Panc1 (cell line): Measurements from ENCODE around the gene LILRB3. TPM values are rescaled to one million over a fixed set of nuclear protein-coding genes. Genes with fewer than 3 reads are reported as not detected.

ENCODE experiments used
- ATAC-seq: fragments of 200-7000 bp; cut with Tn5 transposase; 2 replicates; pipeline ENCODE4 v1.9.1; 2020; ENCODE audit warnings: mild to moderate bottlenecking, moderate library complexity
- BruUV-seq: library from RNA; stranded (reverse); fragments of 400-500 nt; replicated peaks from 2 replicates; lab custom pipeline; 2021; lab: Mats Ljungman, UMichigan
- CTCF ChIA-PET: fragments of 300-600 bp; sonication (Branson Sonifier 250); formaldehyde crosslinking; loops from one replicate; lab custom pipeline; 2022; ENCODE audit warnings: antibody characterized with exemption; lab: Charles Lee
- POLR2A ChIA-PET: fragments of 300-600 bp; sonication (Branson Sonifier 250); formaldehyde crosslinking; loops from one replicate; lab custom pipeline; 2022; ENCODE audit warnings: antibody characterized with exemption; lab: Charles Lee
- DNase-seq: peaks from one replicate; pipeline ENCODE4 v3.0.0-alpha.2; 2010; ENCODE audit warnings: low read depth, low spot score
- H3K27ac ChIP-seq: 2 replicates; pipeline ENCODE4 v1.5.1; 2011; ENCODE audit warnings: mild to moderate bottlenecking, low read length, inconsistent platforms
- H3K27me3 ChIP-seq: fragments of 200-500 bp; sonication (Bioruptor generic); 2 replicates; pipeline ENCODE4 v1.6.0; 2014; ENCODE audit warnings: low read length, inconsistent platforms; ENCODE audit not compliant: control insufficient read depth, insufficient read depth
- H3K36me3 ChIP-seq: fragments of 200-500 bp; sonication (Bioruptor generic); 2 replicates; pipeline ENCODE4 v1.5.1; 2014; ENCODE audit warnings: inconsistent platforms, mild to moderate bottlenecking, low read length, moderate library complexity; ENCODE audit not compliant: control insufficient read depth, insufficient read depth
- H3K4me1 ChIP-seq: 2 replicates; pipeline ENCODE4 v1.5.1; 2011; ENCODE audit warnings: inconsistent platforms, mild to moderate bottlenecking, low read length, moderate library complexity; ENCODE audit not compliant: control insufficient read depth, insufficient read depth
- H3K4me3 ChIP-seq, 2 experiments: 2 replicates each; pipeline ENCODE4 v1.5.1; 2011 to 2012; ENCODE audit warnings: low read depth in 2 of 2, low read length in 2 of 2, mild to moderate bottlenecking in 2 of 2, inconsistent platforms in 1 of 2, moderate library complexity in 1 of 2
- H3K9me3 ChIP-seq: fragments of 200-500 bp; sonication (Bioruptor generic); 2 replicates; pipeline ENCODE4 v1.5.1; 2014; ENCODE audit warnings: low read depth, mild to moderate bottlenecking, inconsistent platforms, low read length, moderate library complexity; ENCODE audit not compliant: control insufficient read depth, insufficient read depth
- POLR2AphosphoS5 ChIP-seq: IDR thresholded peaks from 2 replicates; pipeline ENCODE4 v1.6.1; 2012; ENCODE audit warnings: mild to moderate bottlenecking, low read depth, low read length, moderate library complexity
- SIN3A ChIP-seq: IDR thresholded peaks from 2 replicates; pipeline ENCODE4 v1.6.1; 2012; ENCODE audit warnings: low read depth, mild to moderate bottlenecking, low read length, moderate library complexity, borderline replicate concordance; ENCODE audit not compliant: insufficient read depth
- TCF7L2 ChIP-seq: IDR thresholded peaks from 2 replicates; pipeline ENCODE4 v1.6.1; 2011; ENCODE audit warnings: mild to moderate bottlenecking, low read depth, low read length, inconsistent platforms
- in situ Hi-C: cut with HindIII; loops from 2 replicates; pipeline ENCODE4 v1.10.0; 2016; ENCODE audit warnings: low sequenced_read_pairs, low pct_unique_long_range_greater_than_20kb
- intact Hi-C: fragments of 100-400 bp; cut with micrococcal nuclease; formaldehyde crosslinking; loops from one replicate; pipeline ENCODE4 v1.10.0; 2022; ENCODE audit not compliant: unreplicated experiment
- total RNA-seq: library from RNA; stranded (reverse); gene quantifications from one replicate; pipeline ENCODE4 v1.2.1, GENCODE V29; 2021; ENCODE audit not compliant: unreplicated experiment
- TF ChIP-seq, protein P1 (sequence below): fragments of 450-650 bp; IDR thresholded peaks from 2 replicates; pipeline ENCODE4 v1.5.1; 2017; ENCODE audit warnings: mild to moderate bottlenecking
- TF ChIP-seq, protein P2 (sequence below), 2 experiments: IDR thresholded peaks; 2 replicates each; pipeline ENCODE4 v1.6.1; 2011 to 2012; ENCODE audit warnings: low read depth in 2 of 2, control low read depth in 1 of 2, low read length in 1 of 2, mild to moderate bottlenecking in 1 of 2, moderate library complexity in 1 of 2; ENCODE audit not compliant: insufficient read depth in 1 of 2

LILRB3 gene
- total RNA-seq, 1 experiment from 2014 or later = 0.18 TPM

GRCh38 chr19:54189145-54189734 lies 33.6 kb downstream of the LILRB3 start, which contains the start of gene MBOAT7:
Gene MBOAT7, minus strand, starts transcription at chr19:54189580. Its CDS starts 1,072 bp downstream, at chr19:54188508.
- peak; percentile 73; the same call in 1 of the 2 replicates for TF ChIP-seq POLR2AphosphoS5
- TF ChIP-seq, protein P1, sequence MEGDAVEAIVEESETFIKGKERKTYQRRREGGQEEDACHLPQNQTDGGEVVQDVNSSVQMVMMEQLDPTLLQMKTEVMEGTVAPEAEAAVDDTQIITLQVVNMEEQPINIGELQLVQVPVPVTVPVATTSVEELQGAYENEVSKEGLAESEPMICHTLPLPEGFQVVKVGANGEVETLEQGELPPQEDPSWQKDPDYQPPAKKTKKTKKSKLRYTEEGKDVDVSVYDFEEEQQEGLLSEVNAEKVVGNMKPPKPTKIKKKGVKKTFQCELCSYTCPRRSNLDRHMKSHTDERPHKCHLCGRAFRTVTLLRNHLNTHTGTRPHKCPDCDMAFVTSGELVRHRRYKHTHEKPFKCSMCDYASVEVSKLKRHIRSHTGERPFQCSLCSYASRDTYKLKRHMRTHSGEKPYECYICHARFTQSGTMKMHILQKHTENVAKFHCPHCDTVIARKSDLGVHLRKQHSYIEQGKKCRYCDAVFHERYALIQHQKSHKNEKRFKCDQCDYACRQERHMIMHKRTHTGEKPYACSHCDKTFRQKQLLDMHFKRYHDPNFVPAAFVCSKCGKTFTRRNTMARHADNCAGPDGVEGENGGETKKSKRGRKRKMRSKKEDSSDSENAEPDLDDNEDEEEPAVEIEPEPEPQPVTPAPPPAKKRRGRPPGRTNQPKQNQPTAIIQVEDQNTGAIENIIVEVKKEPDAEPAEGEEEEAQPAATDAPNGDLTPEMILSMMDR = no peak
- intact Hi-C loops (no loop called here), in situ Hi-C loops (no loop called here)
- Histone ChIP-seq H3K27me3 (no peaks in the 10 kb centered on the region), H3K9me3 (no peaks in the 10 kb centered on the region), H3K4me3 (peak within 1 kb of the TSS; percentile 74 to 87), H3K27ac (peak within 1 kb of the TSS; percentile 92), H3K4me1 (peaks cover 13% of the 10 kb centered on the region; the same call in 1 of the 2 replicates), H3K36me3 (peaks cover 12% of the 10 kb centered on the region)
- CTCF ChIA-PET = interaction anchor here (0.5 to 1.3 kb wide), 4 partner anchors 9 to 285 kb away, joined by 3 to 8 read pairs (median 4); no protein-coding TSS in a partner anchor
- ATAC-seq (peak; percentile 73), DNase-seq (no peak)
- no TSS peak for BruUV-seq
- POLR2A ChIA-PET = interaction anchor here (0.6 to 4.1 kb wide), 8 partner anchors 11 to 702 kb away, joined by 3 to 18 read pairs (median 4); partner anchors contain the start of genes RPS9 and TMC4

DNA sequence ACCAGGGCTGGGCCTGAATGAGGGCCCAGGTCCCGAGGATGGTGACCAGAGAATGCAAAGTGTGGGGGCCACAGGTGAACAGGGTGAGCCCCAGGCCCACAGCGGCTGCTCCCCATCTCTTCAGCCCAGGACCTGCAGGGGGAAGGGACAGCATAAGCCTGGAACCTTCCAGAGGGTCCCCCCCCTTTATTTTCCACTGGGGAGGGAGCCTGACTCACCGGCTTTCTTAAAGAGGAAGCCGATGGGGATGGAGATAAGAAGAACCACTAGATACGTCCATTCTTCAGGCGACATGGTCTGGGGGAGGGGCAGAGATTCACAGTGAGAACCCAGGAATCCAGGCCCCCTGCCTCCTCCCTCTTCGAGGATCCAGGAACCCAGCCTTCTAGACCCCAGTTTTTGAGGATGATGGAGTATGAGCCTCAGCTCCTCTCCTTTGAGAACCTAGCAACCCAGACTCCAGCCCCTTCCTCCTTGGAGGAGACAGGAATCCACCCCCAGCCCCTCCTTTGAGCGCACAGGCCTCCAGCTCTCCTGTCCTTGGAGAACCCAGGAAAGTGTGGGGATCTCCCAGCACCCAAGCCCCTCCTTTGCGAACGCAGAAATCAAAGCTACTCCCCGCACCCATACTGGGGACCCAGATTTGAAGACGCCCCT lies 34.5 kb downstream of the LILRB3 start:
- DNase-seq = no peak
- intact Hi-C loops = no loop called here
- TF ChIP-seq POLR2AphosphoS5 = no peak
- TF ChIP-seq, protein P1 = no peak
- no peak for TF ChIP-seq SIN3A
- TF ChIP-seq TCF7L2 = no peak
- TF ChIP-seq, protein P2, sequence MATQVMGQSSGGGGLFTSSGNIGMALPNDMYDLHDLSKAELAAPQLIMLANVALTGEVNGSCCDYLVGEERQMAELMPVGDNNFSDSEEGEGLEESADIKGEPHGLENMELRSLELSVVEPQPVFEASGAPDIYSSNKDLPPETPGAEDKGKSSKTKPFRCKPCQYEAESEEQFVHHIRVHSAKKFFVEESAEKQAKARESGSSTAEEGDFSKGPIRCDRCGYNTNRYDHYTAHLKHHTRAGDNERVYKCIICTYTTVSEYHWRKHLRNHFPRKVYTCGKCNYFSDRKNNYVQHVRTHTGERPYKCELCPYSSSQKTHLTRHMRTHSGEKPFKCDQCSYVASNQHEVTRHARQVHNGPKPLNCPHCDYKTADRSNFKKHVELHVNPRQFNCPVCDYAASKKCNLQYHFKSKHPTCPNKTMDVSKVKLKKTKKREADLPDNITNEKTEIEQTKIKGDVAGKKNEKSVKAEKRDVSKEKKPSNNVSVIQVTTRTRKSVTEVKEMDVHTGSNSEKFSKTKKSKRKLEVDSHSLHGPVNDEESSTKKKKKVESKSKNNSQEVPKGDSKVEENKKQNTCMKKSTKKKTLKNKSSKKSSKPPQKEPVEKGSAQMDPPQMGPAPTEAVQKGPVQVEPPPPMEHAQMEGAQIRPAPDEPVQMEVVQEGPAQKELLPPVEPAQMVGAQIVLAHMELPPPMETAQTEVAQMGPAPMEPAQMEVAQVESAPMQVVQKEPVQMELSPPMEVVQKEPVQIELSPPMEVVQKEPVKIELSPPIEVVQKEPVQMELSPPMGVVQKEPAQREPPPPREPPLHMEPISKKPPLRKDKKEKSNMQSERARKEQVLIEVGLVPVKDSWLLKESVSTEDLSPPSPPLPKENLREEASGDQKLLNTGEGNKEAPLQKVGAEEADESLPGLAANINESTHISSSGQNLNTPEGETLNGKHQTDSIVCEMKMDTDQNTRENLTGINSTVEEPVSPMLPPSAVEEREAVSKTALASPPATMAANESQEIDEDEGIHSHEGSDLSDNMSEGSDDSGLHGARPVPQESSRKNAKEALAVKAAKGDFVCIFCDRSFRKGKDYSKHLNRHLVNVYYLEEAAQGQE (IDR thresholded peaks at IDR 0.05; ENCODE audit: insufficient read depth in 1 of 2, low read depth in 2 of 2, low read length in 1 of 2) = no peak

More for the DNA sequence above, 34.5 kb downstream of the LILRB3 start:
- Histone ChIP-seq H3K36me3 (peaks cover 4% of the 10 kb centered on the region), H3K9me3 (no peaks in the 10 kb centered on the region), H3K4me3 (peak overlapping the region; percentile 74 to 87), H3K27ac (peak overlapping the region; percentile 92), H3K27me3 (no peaks in the 10 kb centered on the region), H3K4me1 (peaks cover 13% of the 10 kb centered on the region; the same call in 1 of the 2 replicates)
- in situ Hi-C loops = no loop called here
- BruUV-seq = TSS peak; percentile 77
- ChIA-PET CTCF (interaction anchor here (0.6 to 1.3 kb wide), 4 partner anchors 9 to 21 kb away, joined by 3 to 6 read pairs (median 4); no protein-coding TSS in a partner anchor), POLR2A (interaction anchor here (0.6 to 4.1 kb wide), 2 partner anchors 12 to 69 kb away, joined by 3 to 18 read pairs; partner anchors contain the start of gene RPS9)
- no peak for ATAC-seq
